A673 (cell line): ENCODE data around the gene ANAPC1. TPM values are rescaled to one million over a fixed set of nuclear protein-coding genes. Genes with fewer than 3 reads are reported as not detected.
"Not testable (repeated sequence)": the region's sequence is repeated elsewhere in the genome, so short reads cannot be mapped to it uniquely, and the experiment has no call there.

Experiments used
- BruUV-seq: library from RNA; stranded (reverse); fragments of 400-500 nt; replicated peaks from 2 replicates; lab custom pipeline; 2021; lab: Mats Ljungman, UMichigan
- CTCF ChIA-PET: fragments of 300-600 bp; sonication (Branson Sonifier 250); formaldehyde crosslinking; loops from one replicate; lab custom pipeline; 2022; ENCODE audit warnings: antibody characterized with exemption; lab: Charles Lee
- POLR2A ChIA-PET: fragments of 300-600 bp; sonication (Branson Sonifier 250); formaldehyde crosslinking; loops from one replicate; lab custom pipeline; 2022; ENCODE audit warnings: antibody characterized with exemption; ENCODE audit not compliant: low non-redundant PET; lab: Charles Lee
- DNase-seq: peaks from one replicate; pipeline ENCODE4 v3.0.0-alpha.2; 2015; ENCODE audit warnings: low spot score
- H3K27ac ChIP-seq: fragments of 200-600 bp; sonication (generic); 2 replicates; pipeline ENCODE4 v1.5.1; 2016; ENCODE audit warnings: mixed run types, low read depth, mild to moderate bottlenecking, mixed read lengths, antibody characterized with exemption, low read length; ENCODE audit not compliant: poor library complexity, severe bottlenecking
- H3K27me3 ChIP-seq: fragments of 200-600 bp; sonication (generic); replicated peaks from 2 replicates; pipeline ENCODE4 v1.6.1; 2017; ENCODE audit warnings: mixed run types, low read depth, mild to moderate bottlenecking, mixed read lengths, antibody characterized with exemption, low read length; ENCODE audit not compliant: insufficient read depth, poor library complexity
- H3K36me3 ChIP-seq: fragments of 200-600 bp; sonication (generic); 2 replicates; pipeline ENCODE4 v1.6.1; 2016; ENCODE audit warnings: mixed run types, mild to moderate bottlenecking, mixed read lengths, antibody characterized with exemption, low read length; ENCODE audit not compliant: insufficient read depth, poor library complexity, severe bottlenecking
- H3K4me1 ChIP-seq: fragments of 200-600 bp; sonication (generic); 2 replicates; pipeline ENCODE4 v1.6.1; 2017; ENCODE audit warnings: mixed run types, mild to moderate bottlenecking, mixed read lengths, antibody characterized with exemption, low read length; ENCODE audit not compliant: insufficient read depth, poor library complexity, severe bottlenecking
- H3K4me3 ChIP-seq: fragments of 200-600 bp; sonication (generic); 2 replicates; pipeline ENCODE4 v1.5.1; 2016; ENCODE audit warnings: low read depth, mixed run types, mild to moderate bottlenecking, mixed read lengths, low read length; ENCODE audit not compliant: poor library complexity, severe bottlenecking
- H3K9me3 ChIP-seq: fragments of 200-600 bp; sonication (generic); 2 replicates; pipeline ENCODE4 v1.6.1; 2016; ENCODE audit warnings: mixed run types, low read depth, mild to moderate bottlenecking, mixed read lengths, antibody characterized with exemption, low read length; ENCODE audit not compliant: poor library complexity, severe bottlenecking
- CTCF ChIP-seq: fragments of 300-800, 200-600 bp; sonication (generic); conservative IDR thresholded peaks from 2 replicates; pipeline ENCODE4 v1.5.1; 2017; ENCODE audit warnings: low read depth, mild to moderate bottlenecking, antibody characterized with exemption, low read length, moderate library complexity, mixed read lengths
- intact Hi-C: fragments of 100-400 bp; cut with micrococcal nuclease; formaldehyde crosslinking; loops from one replicate; pipeline ENCODE4 v1.10.0; 2022; ENCODE audit not compliant: unreplicated experiment
- total RNA-seq: library from RNA; stranded (reverse); gene quantifications from 2 replicates; pipeline ENCODE4 v1.2.3, GENCODE V29; 2021

ANAPC1 gene
- total RNA-seq, 1 experiment from 2014 or later, result 107 TPM

GRCh38 chr2:111850646-111851045 lies 33.3 kb downstream of the ANAPC1 start:
- H3K27ac ChIP-seq, POLR2A ChIA-PET, H3K4me3 ChIP-seq, intact Hi-C loops, H3K36me3 ChIP-seq, H3K27me3 ChIP-seq, H3K4me1 ChIP-seq, BruUV-seq, H3K9me3 ChIP-seq: not testable (repeated sequence)
- CTCF ChIA-PET, result interaction anchor here (0.7 kb wide), 1 partner anchor 18 kb away, joined by 4 read pairs; no protein-coding TSS in a partner anchor
- peak; percentile 32 for DNase-seq
- TF ChIP-seq CTCF, result peak; percentile 45

- intact Hi-C loops, H3K4me3 ChIP-seq, H3K27me3 ChIP-seq, H3K9me3 ChIP-seq, H3K36me3 ChIP-seq, POLR2A ChIA-PET, BruUV-seq, CTCF ChIA-PET: not testable (repeated sequence)
- H3K4me1 ChIP-seq, result peaks cover 14% of the 10 kb centered on the region
- H3K27ac ChIP-seq, result peak overlapping the region; percentile 61
- peak; percentile 69 for DNase-seq
Measured at GRCh38 chr2:111839625-111840282, 44.2 kb downstream of the ANAPC1 start.

- POLR2A ChIA-PET, H3K27ac ChIP-seq, DNase-seq, H3K4me3 ChIP-seq, BruUV-seq, H3K36me3 ChIP-seq, intact Hi-C loops, H3K9me3 ChIP-seq, H3K27me3 ChIP-seq, CTCF ChIA-PET: not testable (repeated sequence)
- peaks cover 14% of the 10 kb centered on the region for H3K4me1 ChIP-seq
Measured at GRCh38 chr2:111838992-111839391, 45.0 kb downstream of the ANAPC1 start.

- peaks cover 12% of the 10 kb centered on the region for H3K36me3 ChIP-seq
- H3K27ac ChIP-seq, intact Hi-C loops, POLR2A ChIA-PET, H3K27me3 ChIP-seq, H3K4me3 ChIP-seq, H3K4me1 ChIP-seq, DNase-seq, H3K9me3 ChIP-seq, CTCF ChIA-PET, BruUV-seq: not testable (repeated sequence)
Measured at GRCh38 chr2:111834221-111834620, 49.8 kb downstream of the ANAPC1 start.

GRCh38 chr2:111830479-111830878 lies 53.5 kb downstream of the ANAPC1 start:
- H3K36me3 ChIP-seq, result peaks cover 12% of the 10 kb centered on the region
- H3K27me3 ChIP-seq, DNase-seq, intact Hi-C loops, CTCF ChIA-PET, H3K27ac ChIP-seq, H3K4me1 ChIP-seq, POLR2A ChIA-PET, H3K4me3 ChIP-seq, H3K9me3 ChIP-seq, BruUV-seq: not testable (repeated sequence)

- BruUV-seq, POLR2A ChIA-PET, H3K27ac ChIP-seq, H3K4me3 ChIP-seq, H3K36me3 ChIP-seq, DNase-seq, H3K9me3 ChIP-seq, CTCF ChIA-PET, H3K4me1 ChIP-seq, H3K27me3 ChIP-seq, intact Hi-C loops: not testable (repeated sequence)
Measured at GRCh38 chr2:111828217-111828766, 55.7 kb downstream of the ANAPC1 start.
